Measurements from ENCODE around the gene ARHGAP10. TPM values are rescaled to one million over a fixed set of nuclear protein-coding genes. Genes with fewer than 3 reads are reported as not detected.

The ARHGAP10 gene
- total RNA-seq, 2 experiments from 2014 or later: 0.11 TPM; not detected in 1

- Histone ChIP-seq H3K4me1 (ENCODE audit: insufficient read depth, low read length, poor library complexity, severe bottlenecking) (no peaks in the 10 kb centered on the region), H3K27ac (ENCODE audit: low read depth, low read length, poor library complexity, severe bottlenecking) (no peak overlapping the region), H3K79me2 (ENCODE audit: insufficient read depth, low read depth, low read length) (no peaks in the 10 kb centered on the region), H3K9me2 (ENCODE audit: insufficient read depth, low read length) (no peaks in the 10 kb centered on the region), H3K9me3 (ENCODE audit: low read length) (no peaks in the 10 kb centered on the region), H3K4me2 (ENCODE audit: low read length) (no peak overlapping the region), H4K20me1 (ENCODE audit: insufficient read depth, low read length) (no peaks in the 10 kb centered on the region), H3K36me3 (ENCODE audit: insufficient read depth, low read length) (no peaks in the 10 kb centered on the region), H2AFZ (ENCODE audit: low read length) (no peak overlapping the region), H3K4me3 (ENCODE audit: low read depth, low read length, poor library complexity, severe bottlenecking) (no peak overlapping the region)
- no peak for DNase-seq (ENCODE audit: low spot score)
- CTCF ChIA-PET (ENCODE audit: unreplicated experiment): interaction anchor here (0.8 kb wide), 1 partner anchor 19 kb away, joined by 3 read pairs; no protein-coding TSS in a partner anchor
- no TSS peak for BruUV-seq (replicated peaks)
- no peak for TF ChIP-seq EZH2phosphoT487 (IDR thresholded peaks at IDR 0.05; ENCODE audit: borderline replicate concordance, low read depth, low read length)
- TF ChIP-seq, protein P1, sequence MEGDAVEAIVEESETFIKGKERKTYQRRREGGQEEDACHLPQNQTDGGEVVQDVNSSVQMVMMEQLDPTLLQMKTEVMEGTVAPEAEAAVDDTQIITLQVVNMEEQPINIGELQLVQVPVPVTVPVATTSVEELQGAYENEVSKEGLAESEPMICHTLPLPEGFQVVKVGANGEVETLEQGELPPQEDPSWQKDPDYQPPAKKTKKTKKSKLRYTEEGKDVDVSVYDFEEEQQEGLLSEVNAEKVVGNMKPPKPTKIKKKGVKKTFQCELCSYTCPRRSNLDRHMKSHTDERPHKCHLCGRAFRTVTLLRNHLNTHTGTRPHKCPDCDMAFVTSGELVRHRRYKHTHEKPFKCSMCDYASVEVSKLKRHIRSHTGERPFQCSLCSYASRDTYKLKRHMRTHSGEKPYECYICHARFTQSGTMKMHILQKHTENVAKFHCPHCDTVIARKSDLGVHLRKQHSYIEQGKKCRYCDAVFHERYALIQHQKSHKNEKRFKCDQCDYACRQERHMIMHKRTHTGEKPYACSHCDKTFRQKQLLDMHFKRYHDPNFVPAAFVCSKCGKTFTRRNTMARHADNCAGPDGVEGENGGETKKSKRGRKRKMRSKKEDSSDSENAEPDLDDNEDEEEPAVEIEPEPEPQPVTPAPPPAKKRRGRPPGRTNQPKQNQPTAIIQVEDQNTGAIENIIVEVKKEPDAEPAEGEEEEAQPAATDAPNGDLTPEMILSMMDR (conservative IDR thresholded peaks at IDR 0.05; ENCODE audit: low read length): no peak
- POLR2A ChIA-PET: no interaction called here
- intact Hi-C loops (cut with micrococcal nuclease; ENCODE audit: unreplicated experiment): no loop called here
Measured at GRCh38 chr4:147844781-147845180, 112.9 kb downstream of the ARHGAP10 start.

DNA sequence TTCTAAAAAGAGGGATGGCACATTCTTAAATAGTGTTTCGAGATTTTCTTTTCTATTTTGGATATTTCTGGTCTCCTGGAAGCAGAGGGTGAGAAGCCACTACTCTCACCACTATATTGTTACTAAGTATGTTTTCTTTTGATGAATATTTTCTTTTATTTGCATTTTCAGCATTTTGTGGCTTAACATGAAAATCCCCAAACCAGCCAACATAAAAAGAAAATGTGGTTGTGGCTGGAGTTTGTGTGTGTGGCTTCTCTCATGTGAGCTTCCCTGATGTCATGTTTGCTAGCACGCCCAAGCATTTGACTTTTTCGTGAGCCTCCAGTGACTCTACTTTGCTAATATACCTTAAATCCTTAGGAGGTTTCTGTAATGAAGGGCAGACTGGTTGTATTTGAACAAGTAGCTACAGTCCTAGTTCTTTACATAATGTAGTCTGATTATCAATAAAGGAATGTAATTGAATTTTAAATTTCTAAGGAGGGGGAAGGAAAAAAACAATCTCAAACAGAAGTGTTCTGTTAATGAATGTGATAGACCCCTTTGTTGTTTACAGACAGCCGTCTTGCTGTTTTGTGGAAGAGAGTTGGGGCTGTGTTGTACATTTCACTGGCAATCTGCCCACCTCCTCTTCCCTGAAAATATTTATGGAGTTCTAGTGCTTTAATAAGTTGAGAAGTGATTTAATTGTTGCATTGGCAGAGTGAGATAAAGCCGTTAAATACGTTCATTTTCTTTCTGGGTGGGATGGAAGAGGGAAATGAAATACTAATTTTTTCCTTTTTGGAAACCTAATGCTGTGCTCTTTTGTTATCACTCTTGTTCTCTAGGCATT is 114.6 kb downstream of the ARHGAP10 start:
- H3K79me2 ChIP-seq (ENCODE audit: insufficient read depth, low read depth, low read length): no peaks in the 10 kb centered on the region
- H3K4me3 ChIP-seq (ENCODE audit: low read depth, low read length, poor library complexity, severe bottlenecking): no peak overlapping the region
- no peak overlapping the region for H2AFZ ChIP-seq (ENCODE audit: low read length)
- no TSS peak for BruUV-seq (replicated peaks)
- ChIA-PET CTCF (ENCODE audit: unreplicated experiment) (no interaction called here), POLR2A (interaction anchor here (0.7 to 1.8 kb wide), 2 partner anchors 11 to 214 kb away, joined by 3 to 5 read pairs; no protein-coding TSS in a partner anchor)
- no peak for DNase-seq (ENCODE audit: low spot score)
- H4K20me1 ChIP-seq (ENCODE audit: insufficient read depth, low read length): no peaks in the 10 kb centered on the region
- no peaks in the 10 kb centered on the region for H3K36me3 ChIP-seq (ENCODE audit: insufficient read depth, low read length)
- H3K27ac ChIP-seq (ENCODE audit: low read depth, low read length, poor library complexity, severe bottlenecking): no peak overlapping the region
- intact Hi-C loops (cut with micrococcal nuclease; ENCODE audit: unreplicated experiment): no loop called here
- no peaks in the 10 kb centered on the region for H3K4me1 ChIP-seq (ENCODE audit: insufficient read depth, low read length, poor library complexity, severe bottlenecking)
- TF ChIP-seq, protein P1 (conservative IDR thresholded peaks at IDR 0.05; ENCODE audit: low read length): no peak
- TF ChIP-seq EZH2phosphoT487 (IDR thresholded peaks at IDR 0.05; ENCODE audit: borderline replicate concordance, low read depth, low read length): no peak
- H3K9me2 ChIP-seq (ENCODE audit: insufficient read depth, low read length): no peaks in the 10 kb centered on the region
- H3K9me3 ChIP-seq (ENCODE audit: low read length): no peaks in the 10 kb centered on the region
- H3K4me2 ChIP-seq (ENCODE audit: low read length): no peak overlapping the region
